NCI-H146 (cell line): ENCODE data around the gene HTR2C.
A peak's percentile ranks its signal among the peaks of the same experiment; 100 is the strongest.
"Not testable (repeated sequence)": the region's sequence is repeated elsewhere in the genome, so short reads cannot be mapped to it uniquely, and the experiment has no call there.

Experiments used
- DNase-seq: peaks from one replicate; lab custom pipeline; 2025; lab: John Stamatoyannopoulos, UW

Gene HTR2C

DNA sequence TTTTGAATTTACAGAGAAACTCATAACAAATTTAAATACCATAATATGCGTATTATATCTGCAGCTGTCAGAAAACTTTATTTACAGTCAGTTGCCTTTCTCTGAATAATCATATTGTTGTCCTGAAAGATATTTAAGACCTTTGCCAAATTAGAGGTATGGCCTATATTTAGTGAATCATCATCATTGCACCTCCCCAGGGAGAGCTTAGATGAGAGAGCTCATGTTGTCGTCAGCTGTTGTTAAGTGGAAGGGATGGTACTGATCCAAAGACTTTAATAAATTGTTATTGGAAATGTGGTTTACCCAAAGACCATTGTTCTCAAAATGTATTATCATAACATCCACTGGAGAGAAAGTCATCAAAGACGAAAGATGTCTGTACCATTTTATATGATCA lies 128.6 kb downstream of the HTR2C start:
- DNase-seq = no peak

DNA sequence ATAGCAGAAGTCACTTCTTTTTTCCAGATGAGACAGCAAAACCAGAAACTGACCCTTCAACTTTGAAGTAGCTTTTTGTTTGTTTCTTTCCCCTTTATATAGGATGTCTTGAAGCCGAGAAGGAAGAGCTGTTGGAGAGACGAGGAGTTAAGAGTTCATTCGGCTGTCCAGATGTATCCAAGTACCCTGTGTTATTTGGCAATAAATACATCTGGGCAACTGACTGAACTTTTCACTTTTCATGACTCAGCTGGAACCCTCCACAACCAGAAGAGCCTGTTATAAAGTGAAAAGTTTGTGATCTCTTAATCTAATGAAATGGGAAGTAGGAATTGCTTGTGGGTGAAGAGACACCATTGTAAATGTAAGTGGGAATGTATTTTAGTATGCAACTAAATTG lies 131.2 kb downstream of the HTR2C start:
- no peak for DNase-seq

DNA sequence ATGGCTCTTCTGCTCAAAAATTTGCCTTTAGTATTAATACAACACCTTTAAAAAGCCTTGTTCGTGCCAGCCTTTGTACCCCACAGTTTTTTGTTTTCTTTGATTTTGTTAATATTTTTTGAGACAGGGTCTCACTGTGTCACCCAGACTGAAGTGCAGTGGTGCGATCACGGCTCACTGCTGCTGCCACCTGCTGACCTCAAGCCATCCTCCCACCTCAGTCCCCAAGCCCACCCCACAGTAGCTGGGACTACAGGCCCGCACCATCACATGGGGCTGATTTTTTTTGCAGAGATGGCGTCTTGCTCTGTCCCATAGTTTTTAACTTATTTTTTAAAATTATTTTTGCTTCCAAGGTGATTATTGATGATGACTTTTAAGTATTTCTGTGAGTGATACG lies 134.0 kb downstream of the HTR2C start:
- no peak for DNase-seq

DNA sequence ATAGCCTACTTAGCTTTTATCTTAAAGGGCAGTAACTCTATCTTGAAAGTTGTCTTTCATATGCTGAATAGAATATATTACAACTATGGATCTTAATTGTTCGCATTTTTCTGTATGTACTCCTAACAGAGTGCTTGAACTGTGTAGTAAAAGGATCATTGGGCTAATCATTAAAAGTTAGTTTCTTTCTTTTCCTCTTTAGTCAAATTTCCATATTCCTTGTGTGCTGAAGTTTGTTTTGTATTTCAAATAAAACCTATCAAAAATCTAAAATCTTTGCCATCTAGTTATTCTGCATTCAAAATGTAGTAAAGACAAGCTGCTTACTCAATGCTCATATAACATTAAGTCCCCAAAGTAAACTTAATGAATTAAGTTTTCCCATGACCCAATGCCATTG lies 182.7 kb downstream of the HTR2C start:
- DNase-seq = no peak

DNA sequence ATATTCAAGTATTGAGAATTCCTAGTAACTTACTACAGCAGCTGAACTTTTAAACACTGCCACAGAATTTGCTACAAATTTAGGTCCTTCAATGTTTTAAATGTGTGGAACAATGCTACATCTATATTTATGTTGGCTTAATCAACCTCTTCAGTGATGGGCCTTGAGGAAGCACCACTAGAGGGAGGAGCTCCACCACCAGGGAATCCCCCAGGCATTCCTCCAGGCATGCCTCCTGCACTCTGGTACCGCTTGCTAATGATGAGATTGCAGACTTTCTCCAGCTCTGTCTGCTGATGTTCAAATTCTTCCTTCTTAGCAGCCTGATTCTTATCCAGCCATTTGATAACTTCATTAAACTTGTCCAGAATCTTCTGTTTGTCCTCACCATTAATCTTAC lies 190.8 kb downstream of the HTR2C start:
- no peak for DNase-seq

DNA sequence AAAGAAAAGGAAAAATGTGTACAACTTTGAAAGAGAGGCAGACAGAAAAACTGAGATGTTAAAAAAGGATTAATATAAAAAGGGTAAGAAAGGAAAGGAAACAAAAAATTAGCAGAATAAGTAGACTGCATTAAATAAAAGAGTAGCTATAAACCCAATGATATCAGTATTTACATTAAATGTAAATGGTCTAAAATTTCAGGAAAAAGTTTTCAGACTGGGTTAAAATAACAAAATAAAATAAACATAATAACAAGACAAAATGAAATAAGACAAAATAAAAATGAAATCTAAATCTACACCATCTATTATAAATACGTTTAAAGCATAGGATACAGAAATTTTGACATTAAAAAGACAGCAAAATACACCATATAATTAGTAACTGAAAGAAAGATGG lies 199.0 kb downstream of the HTR2C start:
- DNase-seq = no peak

DNA sequence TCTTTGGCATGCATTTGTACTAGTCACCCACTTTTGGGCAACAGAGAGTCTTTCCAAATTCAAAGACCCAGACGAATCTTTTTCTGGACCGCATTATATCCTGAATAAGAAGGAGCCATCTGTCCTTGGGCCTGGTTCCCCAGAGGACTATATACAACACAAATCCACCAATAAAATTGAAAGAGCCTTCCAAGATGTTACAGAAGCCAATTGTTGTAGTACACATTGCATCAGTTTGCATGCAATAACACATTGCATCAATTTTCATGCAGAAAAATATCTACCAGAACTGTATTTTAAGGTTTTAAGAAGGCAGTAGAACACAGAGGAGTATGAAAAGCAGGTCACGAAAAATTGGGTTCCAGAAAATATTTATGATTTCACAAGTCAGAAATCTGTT lies 203.2 kb downstream of the HTR2C start:
- DNase-seq = no peak

DNA sequence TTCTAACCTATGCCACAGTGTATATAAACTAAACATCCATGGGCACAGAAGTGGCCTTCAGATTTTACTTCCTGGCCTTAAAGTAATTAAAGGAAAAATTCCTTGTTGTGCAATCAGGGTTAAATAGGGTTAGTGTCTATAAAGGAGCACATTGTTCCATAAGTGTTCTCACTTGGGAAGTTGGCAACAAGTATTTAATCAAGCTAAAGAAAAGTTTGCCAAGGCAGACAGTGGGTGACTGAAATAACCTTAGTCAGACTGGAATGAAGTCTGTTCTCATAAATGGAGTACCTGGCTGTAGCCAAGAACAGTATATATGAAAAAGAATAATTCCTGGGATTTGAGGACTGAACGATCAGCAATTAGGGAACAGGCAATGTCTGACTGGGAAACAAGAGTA lies 213.6 kb downstream of the HTR2C start:
- no peak for DNase-seq

DNA sequence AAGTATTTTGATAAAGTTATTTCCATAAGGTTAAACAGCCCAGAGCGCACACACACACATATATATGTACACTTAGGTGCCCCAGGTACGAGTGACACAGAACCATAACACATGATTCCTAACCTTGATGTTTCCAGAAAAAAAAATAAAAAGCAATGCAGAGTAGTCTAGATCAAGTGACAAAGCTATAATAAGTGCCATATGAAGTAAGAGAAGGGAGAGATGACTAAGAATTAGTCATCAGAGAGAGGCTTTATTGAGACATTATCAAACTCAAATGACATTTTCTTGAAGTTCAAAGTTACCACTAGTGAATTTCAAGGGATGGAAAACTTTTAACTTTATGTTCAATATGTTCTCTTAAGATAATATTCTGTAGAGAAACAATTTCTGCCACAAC lies 215.0 kb downstream of the HTR2C start:
- no peak for DNase-seq

DNA sequence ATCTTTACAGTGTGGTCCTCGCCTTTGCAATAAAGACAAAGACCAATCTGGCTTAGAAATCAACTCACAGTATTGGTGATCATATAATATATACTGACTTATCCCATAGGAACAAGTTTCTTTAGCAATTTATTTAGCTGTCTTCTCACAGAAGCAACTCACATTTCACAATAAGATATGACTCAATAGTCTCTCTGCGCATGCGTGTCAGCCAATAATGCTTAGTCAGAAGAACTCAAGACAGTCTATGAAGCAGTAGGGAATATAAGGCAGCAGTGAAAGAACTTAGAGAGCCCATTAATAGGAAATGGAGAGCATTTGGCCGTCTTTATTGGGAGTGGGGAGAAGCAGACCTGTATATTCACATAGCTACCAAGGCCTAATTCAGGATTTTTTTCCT lies 216.8 kb downstream of the HTR2C start:
- no peak for DNase-seq

DNA sequence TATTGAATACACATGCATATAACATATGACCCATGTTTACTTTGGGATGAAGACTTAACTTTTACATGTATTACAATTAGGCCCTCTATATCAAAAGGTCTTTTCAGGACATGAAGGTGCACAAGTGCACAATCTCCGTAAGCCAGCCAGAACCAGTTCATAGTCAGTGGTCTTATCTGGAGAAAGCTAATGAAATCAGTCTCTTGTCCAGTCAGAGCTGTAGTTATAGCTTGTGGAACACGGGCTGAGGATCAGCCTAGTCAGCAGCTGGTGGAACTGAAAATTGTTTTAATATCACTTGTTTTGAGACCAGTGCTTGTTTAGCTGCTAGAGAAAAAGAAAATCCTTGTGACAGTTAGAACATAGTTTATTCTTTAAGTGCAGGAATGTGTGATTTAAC lies 235.6 kb downstream of the HTR2C start:
- no peak for DNase-seq

DNA sequence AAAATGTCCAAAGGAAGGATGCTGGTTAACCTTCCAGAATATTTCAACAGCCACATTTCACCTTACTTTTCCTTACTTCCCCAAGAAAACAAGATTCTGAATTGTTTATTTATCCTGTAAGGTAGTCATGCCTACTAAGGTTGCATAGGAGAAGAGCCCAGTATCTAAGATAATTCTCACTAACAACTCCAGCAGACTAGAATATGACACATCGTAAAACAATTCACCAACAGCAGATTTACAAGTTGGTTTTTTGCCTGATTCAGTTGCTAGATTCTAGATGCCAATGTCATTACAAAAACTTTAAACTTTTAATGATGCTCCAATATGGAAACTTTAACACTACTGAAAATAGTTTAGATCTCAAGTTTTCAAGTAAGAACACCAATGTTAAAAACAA lies 257.2 kb downstream of the HTR2C start:
- no peak for DNase-seq

DNA sequence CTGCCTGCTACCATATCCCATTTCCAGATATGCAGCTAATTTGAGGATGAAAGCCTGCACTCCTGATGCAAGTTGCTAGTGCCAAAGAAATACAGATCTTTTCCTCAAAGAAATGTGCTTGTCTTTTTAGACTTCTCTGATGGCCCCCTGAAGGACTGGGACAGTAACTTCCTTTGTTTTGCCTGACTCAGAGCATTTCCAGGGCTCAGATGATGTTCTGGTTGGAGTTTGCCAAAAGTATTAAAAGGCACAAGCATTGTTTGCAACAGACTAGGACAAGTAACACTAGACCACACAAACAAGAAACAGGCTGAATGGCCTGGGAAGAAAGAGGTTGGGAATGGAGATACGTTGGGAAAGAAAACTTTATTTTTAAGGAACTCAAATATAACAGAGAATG lies 258.3 kb downstream of the HTR2C start:
- no peak for DNase-seq

DNA sequence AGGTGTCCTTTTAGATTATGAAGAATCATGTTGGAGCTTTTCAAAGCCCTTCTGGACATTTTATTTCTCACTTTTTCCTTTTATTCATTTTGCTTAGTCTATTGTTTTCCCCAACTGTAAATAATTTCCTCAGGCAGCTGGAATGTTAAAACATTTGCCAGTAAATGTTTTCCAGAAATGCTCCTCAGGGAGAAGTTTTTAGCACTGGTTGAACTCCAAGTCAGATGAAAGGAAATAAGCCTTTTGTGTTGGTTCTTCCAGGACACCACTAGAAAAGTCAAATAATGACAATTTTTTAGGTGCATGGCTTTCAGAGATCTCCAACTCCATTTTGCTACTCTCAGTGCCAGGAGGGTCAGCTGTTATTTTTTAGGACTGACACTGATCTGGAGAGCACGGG lies 305.6 kb downstream of the HTR2C start:
- no peak for DNase-seq

DNA sequence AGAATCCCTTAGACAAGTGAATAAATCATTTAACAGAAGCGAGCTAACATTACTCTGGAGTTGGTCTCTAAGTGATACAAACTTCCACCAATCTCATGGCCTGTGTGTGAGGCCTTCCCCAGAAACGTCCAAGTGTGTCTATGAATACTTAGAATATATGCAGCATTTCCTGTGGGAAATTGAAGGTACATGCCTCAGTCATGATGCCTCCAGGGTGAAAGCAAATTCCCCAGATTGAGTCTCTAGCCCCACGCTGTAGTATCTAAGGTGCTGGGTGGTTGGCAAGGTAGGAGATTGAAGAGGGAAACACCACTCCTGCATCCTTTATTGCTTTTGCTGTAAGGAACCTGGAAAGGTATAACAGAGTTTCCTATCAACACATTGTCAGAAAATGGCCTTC lies 319.7 kb downstream of the HTR2C start:
- no peak for DNase-seq

DNA sequence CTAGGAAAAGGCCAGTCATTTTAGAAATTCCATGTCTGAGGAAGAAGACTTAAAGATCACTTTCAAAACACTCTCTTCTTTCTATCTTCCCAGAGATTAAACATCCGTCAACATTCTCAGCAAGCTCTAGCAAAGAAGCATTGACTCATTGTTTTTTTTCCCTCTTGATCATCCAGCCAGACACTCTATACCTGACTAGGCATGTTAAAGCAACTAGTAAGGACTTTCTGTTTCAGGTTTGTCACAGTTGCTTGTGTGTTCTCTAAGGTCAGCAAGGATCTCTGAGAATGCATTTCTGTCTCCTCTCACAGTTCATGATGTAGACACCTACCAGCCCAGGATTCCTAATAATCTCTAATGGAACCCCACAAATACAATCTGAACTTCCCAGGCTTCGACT lies 321.4 kb downstream of the HTR2C start:
- no peak for DNase-seq

DNA sequence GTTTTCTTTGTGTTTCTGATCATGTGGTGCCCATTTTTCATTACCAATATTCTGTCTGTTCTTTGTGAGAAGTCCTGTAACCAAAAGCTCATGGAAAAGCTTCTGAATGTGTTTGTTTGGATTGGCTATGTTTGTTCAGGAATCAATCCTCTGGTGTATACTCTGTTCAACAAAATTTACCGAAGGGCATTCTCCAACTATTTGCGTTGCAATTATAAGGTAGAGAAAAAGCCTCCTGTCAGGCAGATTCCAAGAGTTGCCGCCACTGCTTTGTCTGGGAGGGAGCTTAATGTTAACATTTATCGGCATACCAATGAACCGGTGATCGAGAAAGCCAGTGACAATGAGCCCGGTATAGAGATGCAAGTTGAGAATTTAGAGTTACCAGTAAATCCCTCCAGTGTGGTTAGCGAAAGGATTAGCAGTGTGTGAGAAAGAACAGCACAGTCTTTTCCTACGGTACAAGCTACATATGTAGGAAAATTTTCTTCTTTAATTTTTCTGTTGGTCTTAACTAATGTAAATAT lies 323.2 kb downstream of the HTR2C start:
- DNase-seq = peak; percentile 0

DNA sequence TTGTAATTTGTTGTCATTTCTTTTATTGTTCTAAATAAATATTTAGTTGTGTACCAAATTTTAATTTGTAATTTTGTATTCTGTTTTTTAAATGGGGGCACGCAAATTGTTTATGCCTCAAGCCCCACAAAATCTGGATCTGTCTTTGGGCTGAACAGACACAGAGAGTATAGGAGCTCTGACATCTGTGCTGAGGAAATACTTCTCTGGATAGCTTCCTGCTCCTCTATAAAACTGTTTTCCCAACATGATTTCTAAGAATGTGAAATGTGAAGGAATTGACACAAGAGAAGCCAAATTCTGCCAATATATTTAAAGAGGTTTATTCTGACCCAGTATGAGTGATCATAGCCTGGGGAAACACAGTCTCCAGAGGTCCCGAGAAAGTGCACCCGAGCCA lies 340.5 kb downstream of the HTR2C start:
- DNase-seq = no peak

DNA sequence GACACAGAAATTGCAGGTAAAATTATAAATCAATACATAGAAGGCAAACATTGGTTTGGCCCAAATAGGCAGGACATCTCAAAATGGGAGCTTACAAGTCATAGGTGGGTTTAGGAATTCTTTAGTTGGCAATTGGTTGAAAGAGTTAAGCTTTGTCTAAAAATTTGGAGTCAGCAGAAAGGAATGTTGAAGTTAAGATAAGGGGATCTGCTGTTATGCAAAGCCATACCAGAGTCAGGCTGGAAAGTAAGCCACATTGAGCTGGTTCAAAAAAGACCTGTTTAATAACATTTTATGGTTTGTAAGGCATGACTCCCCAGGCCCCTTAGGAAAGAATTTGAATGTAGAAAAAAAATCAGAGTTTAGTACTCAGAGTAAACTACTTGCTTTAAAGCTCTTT lies 341.0 kb downstream of the HTR2C start:
- no peak for DNase-seq

DNA sequence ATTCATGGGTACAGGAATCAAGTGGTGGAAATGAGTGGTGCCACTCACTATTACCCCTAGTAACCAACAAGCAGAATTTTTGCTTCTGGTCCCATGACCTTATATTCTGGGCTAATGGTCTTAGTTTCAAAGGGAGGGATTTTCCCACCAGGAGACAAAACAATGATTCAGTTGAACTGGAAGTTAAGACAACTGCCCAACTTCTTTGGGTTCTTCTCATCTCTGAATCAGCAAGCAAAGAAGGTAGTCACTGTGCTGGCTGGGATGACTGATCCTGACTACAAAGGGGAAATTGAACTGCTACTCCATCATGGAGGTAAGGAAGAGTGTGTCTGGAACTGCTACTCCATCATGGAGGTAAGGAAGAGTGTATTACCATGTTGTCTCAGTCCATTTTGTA lies 346.3 kb downstream of the HTR2C start:
- no peak for DNase-seq

DNA sequence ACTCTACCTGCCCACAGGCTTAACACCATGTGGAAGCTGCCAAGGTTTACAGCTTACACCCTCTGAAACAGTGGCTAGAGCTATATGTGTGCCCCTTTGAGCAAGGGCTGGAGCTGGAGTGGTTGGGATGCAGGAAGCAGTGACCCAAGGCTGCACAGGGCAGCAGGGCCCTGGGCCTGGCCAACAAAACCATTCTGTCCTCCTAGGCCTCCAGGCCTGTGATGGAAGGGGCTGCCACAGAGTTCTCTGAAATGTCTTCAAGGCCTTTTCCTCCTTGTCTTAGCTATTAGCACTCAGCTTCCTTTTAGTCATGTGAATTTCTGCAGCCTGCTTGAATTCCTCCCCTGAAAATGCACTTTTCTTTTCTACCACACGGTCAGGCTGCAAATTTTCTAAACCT lies 348.7 kb downstream of the HTR2C start:
- no peak for DNase-seq

DNA sequence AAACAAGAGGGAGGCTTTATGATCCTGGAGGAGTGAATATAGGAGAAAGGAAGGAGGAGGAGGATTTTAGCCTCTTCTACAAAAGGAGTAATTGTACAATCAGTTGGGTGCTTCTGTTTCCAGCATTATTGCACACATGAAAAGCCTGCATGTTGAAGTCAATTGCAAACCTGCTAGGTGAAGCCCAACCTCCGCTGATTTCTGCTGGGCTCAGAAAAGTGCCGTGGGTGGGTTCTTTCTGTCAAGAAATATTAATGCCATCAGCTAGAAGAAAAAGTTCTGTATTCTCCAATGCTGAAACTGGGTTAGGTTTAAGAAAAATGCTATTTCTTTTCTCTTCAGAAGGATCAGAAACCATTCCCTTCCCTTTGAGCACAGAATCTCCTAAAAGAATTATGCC lies 349.4 kb downstream of the HTR2C start:
- DNase-seq = not testable (repeated sequence)

DNA sequence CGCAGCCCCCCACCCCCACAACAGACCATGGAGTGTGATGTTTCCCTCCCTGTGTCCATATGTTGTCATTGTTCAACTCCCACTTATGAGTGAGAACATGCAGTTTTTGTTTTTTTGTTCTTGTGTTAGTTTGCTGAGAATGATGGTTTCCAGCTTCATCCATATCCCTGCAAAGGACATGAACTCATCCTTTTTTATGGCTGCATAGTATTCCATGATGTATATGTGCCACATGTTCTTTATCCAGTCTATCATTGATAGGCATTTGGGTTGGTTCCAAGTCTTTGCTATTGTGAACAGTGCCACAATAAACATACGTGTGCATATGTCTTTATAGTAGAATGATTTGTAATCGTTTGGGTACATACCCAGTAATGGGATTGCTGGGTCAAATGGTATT lies 353.2 kb downstream of the HTR2C start:
- DNase-seq = not testable (repeated sequence)

DNA sequence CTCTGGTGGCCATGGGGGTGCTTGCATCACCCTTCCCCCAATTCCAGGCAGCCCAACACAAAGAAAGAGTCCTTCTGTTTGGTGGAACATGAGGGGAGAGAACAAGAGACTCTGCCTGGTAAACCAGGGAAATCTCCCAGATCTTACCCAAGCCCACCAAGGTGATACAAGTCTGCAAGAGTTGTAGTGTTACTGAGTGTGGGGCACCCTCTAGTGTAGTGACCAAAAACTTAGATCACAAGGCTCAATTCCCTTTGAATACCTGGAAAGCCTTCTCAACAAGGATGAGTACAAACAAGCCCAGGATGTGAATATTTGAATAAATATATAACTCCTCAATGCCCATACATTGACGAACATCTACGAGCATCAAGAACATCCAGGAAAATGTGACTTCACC lies 368.8 kb downstream of the HTR2C start:
- no peak for DNase-seq
